GM23338 (cell line): ENCODE results near the gene SIRT7. TPM values are rescaled to one million over a fixed set of nuclear protein-coding genes. Genes with fewer than 3 reads are reported as not detected.
A peak's percentile ranks its signal among the peaks of the same experiment; 100 is the strongest.

ENCODE experiments used
- ATAC-seq: fragments of 200-7000 bp; cut with Tn5 transposase; 3 replicates; pipeline ENCODE4 v1.9.1; 2020
- DNase-seq: peaks from one replicate; pipeline ENCODE4 v3.0.0-alpha.2; 2015; ENCODE audit warnings: low spot score
- H2AFZ ChIP-seq: fragments of 200-600 bp; sonication (generic); 2 replicates; pipeline ENCODE4 v1.8.0; 2016; ENCODE audit warnings: antibody characterized with exemption, mild to moderate bottlenecking, moderate library complexity
- H3F3A ChIP-seq: fragments of 200-600 bp; sonication (generic); replicated peaks from 2 replicates; pipeline ENCODE4 v1.8.0; 2017; ENCODE audit warnings: antibody characterized with exemption, mixed run types, low read depth
- H3K27ac ChIP-seq: fragments of 200-600 bp; sonication (generic); 2 replicates; pipeline ENCODE4 v1.6.1; 2016; ENCODE audit warnings: low read depth
- H3K27me3 ChIP-seq: fragments of 200-600 bp; sonication (generic); 2 replicates; pipeline ENCODE4 v1.8.0; 2016; ENCODE audit warnings: mild to moderate bottlenecking, mixed run types, moderate library complexity; ENCODE audit not compliant: insufficient read depth
- H3K36me3 ChIP-seq: fragments of 200-600 bp; sonication (generic); 2 replicates; pipeline ENCODE4 v1.8.0; 2016; ENCODE audit warnings: mild to moderate bottlenecking; ENCODE audit not compliant: insufficient read depth
- H3K4me1 ChIP-seq: fragments of 200-600 bp; sonication (generic); 2 replicates; pipeline ENCODE4 v1.8.0; 2016; ENCODE audit warnings: mild to moderate bottlenecking, moderate library complexity; ENCODE audit not compliant: insufficient read depth
- H3K4me2 ChIP-seq: fragments of 200-600 bp; sonication (generic); 2 replicates; pipeline ENCODE4 v1.7.1; 2017; ENCODE audit warnings: mixed run types
- H3K4me3 ChIP-seq: fragments of 200-600 bp; sonication (generic); 2 replicates; pipeline ENCODE4 v1.6.1; 2016; ENCODE audit warnings: mixed run types
- H3K79me2 ChIP-seq: fragments of 200-600 bp; sonication (generic); replicated peaks from 2 replicates; pipeline ENCODE4 v1.8.0; 2017; ENCODE audit warnings: mild to moderate bottlenecking; ENCODE audit not compliant: insufficient read depth
- H3K9me2 ChIP-seq: fragments of 200-600 bp; sonication (generic); 2 replicates; pipeline ENCODE4 v1.8.0; 2017; ENCODE audit not compliant: insufficient read depth
- H4K20me1 ChIP-seq: fragments of 200-600 bp; sonication (generic); replicated peaks from 2 replicates; pipeline ENCODE4 v1.8.0; 2017; ENCODE audit warnings: mild to moderate bottlenecking; ENCODE audit not compliant: insufficient read depth
- H3K27ac Mint-ChIP-seq: 2 replicates; pipeline ENCODE4 v1.8.0; 2020; ENCODE audit warnings: inconsistent platforms, mild to moderate bottlenecking, moderate library complexity, mixed read lengths
- H3K27me3 Mint-ChIP-seq: 3 replicates; pipeline ENCODE4 v1.8.0; 2022; ENCODE audit warnings: low read depth, mild to moderate bottlenecking, moderate library complexity, mixed read lengths, inconsistent platforms; ENCODE audit not compliant: insufficient read depth, poor library complexity
- H3K36me3 Mint-ChIP-seq: 3 replicates; pipeline ENCODE4 v1.8.0; 2021; ENCODE audit warnings: low read depth, mild to moderate bottlenecking, inconsistent platforms, moderate library complexity, mixed read lengths
- H3K4me1 Mint-ChIP-seq: 3 replicates; pipeline ENCODE4 v1.8.0; 2020; ENCODE audit warnings: mild to moderate bottlenecking, inconsistent platforms, mixed read lengths
- H3K4me3 Mint-ChIP-seq: 3 replicates; pipeline ENCODE4 v1.8.0; 2021; ENCODE audit warnings: moderate library complexity, mild to moderate bottlenecking, inconsistent platforms, mixed read lengths
- H3K9me3 Mint-ChIP-seq: 3 replicates; pipeline ENCODE4 v1.8.0; 2020; ENCODE audit warnings: moderate library complexity, mild to moderate bottlenecking, inconsistent platforms, mixed read lengths
- CREB1 ChIP-seq: fragments of 250-450 bp; sonication (Bioruptor Pico); IDR thresholded peaks from 2 replicates; pipeline ENCODE4 v1.5.0; 2020; ENCODE audit warnings: low read depth, mild to moderate bottlenecking, moderate library complexity
- CTCF ChIP-seq, 2 experiments: fragments of 200-600 bp in 1 of 2; sonication (generic) in 1 of 2; conservative IDR thresholded peaks; 2 replicates each; pipeline versions ENCODE4 v1.5.1 to v1.6.1; 2016 to 2017; ENCODE audit warnings: antibody characterized with exemption in 2 of 2, low read depth in 2 of 2, mild to moderate bottlenecking in 2 of 2, moderate library complexity in 1 of 2
- ETS1 ChIP-seq: IDR thresholded peaks from 2 replicates; pipeline ENCODE4 v1.6.1; 2016; ENCODE audit warnings: antibody characterized with exemption
- EZH2 ChIP-seq: fragments of 200-600 bp; sonication (generic); IDR thresholded peaks from one replicate; pipeline ENCODE4 v1.8.0; 2017; ENCODE audit warnings: antibody characterized with exemption, mild to moderate bottlenecking, low read depth; ENCODE audit not compliant: unreplicated experiment
- EZH2phosphoT487 ChIP-seq: fragments of 200-600 bp; sonication (generic); IDR thresholded peaks from one replicate; pipeline ENCODE4 v1.8.1; 2018; ENCODE audit warnings: antibody characterized with exemption; ENCODE audit not compliant: unreplicated experiment
- JUNB ChIP-seq: IDR thresholded peaks from one replicate; pipeline ENCODE4 v1.6.1; 2016; ENCODE audit warnings: antibody characterized with exemption; ENCODE audit not compliant: unreplicated experiment
- NANOG ChIP-seq: IDR thresholded peaks from 2 replicates; pipeline ENCODE4 v1.6.1; 2016; ENCODE audit warnings: antibody characterized with exemption, borderline replicate concordance
- POLR2AphosphoS5 ChIP-seq: IDR thresholded peaks from 2 replicates; pipeline ENCODE4 v1.6.1; 2016; ENCODE audit warnings: antibody characterized with exemption, low read depth
- STAT1 ChIP-seq: IDR thresholded peaks from one replicate; pipeline ENCODE4 v1.6.1; 2016; ENCODE audit warnings: antibody characterized with exemption; ENCODE audit not compliant: unreplicated experiment
- ZNF114 ChIP-seq: fragments of 250-450 bp; sonication (Bioruptor Pico); IDR thresholded peaks from 2 replicates; pipeline ENCODE4 v1.5.0; 2020; ENCODE audit warnings: mild to moderate bottlenecking, moderate library complexity
- ZNF331 ChIP-seq: fragments of 250-450 bp; sonication (Bioruptor Pico); IDR thresholded peaks from 2 replicates; pipeline ENCODE4 v1.5.0; 2020; ENCODE audit warnings: low read depth, mild to moderate bottlenecking, moderate library complexity
- polyA plus RNA-seq: library from polyadenylated mRNA; unstranded; fragments of >200 nt; fragmentation: Nextera tagmentation; extraction: Ambion mirVana; gene quantifications from 2 replicates; pipeline ENCODE4 v1.2.1, GENCODE V29; 2016
- total RNA-seq: library from RNA; depleted of rRNA; stranded (reverse); fragments of >200 nt; shearing (Covaris generic); gene quantifications from 2 replicates; pipeline ENCODE4 v1.2.3, GENCODE V29; 2014
- TF ChIP-seq, protein P1 (sequence below): IDR thresholded peaks from one replicate; pipeline ENCODE4 v1.6.1; 2018; ENCODE audit warnings: antibody characterized with exemption; ENCODE audit not compliant: unreplicated experiment
- TF ChIP-seq, protein P2 (sequence below): fragments of 250-450 bp; sonication (Bioruptor Pico); IDR thresholded peaks from 2 replicates; pipeline ENCODE4 v1.5.0; 2020; ENCODE audit warnings: mild to moderate bottlenecking, moderate library complexity

SIRT7 gene
- total and polyA plus RNA-seq, 2 experiments from 2014 or later = 16.3 to 20.8 TPM

DNA sequence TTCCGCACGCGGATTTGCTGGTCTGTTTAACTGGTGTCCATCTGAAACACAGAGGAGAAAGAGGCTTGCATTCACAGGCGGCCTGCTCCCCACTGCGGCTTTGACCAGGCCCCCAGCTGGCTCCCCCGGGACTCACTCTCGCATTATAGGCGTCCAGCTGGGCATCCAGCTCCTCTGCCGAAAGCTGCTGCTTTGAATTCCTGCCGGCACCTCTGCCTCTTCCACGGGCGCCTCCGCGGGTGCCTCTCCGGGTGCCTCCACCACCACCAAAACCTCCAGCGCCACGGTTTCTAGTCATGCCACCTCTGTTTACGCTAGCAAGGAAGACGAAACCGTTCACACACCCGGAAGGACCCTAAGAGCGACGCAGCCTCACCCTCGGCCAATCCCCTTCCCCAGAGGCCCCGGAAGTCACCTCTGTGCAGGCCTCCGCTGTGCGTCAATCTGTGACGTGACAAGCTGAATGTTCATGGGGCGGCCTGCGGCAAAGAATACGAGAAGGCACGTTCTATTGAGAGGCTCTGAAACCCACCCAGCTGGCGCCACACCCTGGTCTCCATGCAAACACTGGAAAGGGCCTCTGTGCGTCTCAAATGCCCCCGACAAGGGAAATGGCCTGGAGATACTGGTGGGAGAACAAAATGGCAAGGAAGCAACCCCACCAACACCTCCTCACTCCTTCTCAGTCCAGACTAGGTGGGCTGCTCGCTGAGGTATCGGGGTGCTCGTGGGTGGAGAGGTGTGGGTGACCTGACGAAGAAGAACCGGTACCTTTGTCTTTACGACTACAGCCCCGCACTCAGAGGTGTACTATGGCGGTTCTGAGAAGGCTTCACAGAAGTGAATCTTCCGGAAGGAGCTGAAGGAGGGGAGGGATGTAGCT lies 29.6 kb downstream of the SIRT7 start:
- H2AFZ ChIP-seq = no peak overlapping the region
- H3K36me3 ChIP-seq = peaks cover 29% of the 10 kb centered on the region
- Mint-ChIP-seq H3K4me1 (peaks cover 4% of the 10 kb centered on the region; the same call in 1 of the 3 replicates), H3K4me3 (peak overlapping the region; percentile 91), H3K27me3 (peaks cover 31% of the 10 kb centered on the region), H3K36me3 (peaks cover 73% of the 10 kb centered on the region), H3K9me3 (no peaks in the 10 kb centered on the region), H3K27ac (no peak overlapping the region; the same call in 1 of the 2 replicates)
- no peak overlapping the region for H3K27ac ChIP-seq
- H3K9me2 ChIP-seq = no peaks in the 10 kb centered on the region
- H3K4me1 ChIP-seq = peaks cover 8% of the 10 kb centered on the region; the same call in 1 of the 2 replicates
- no peak overlapping the region for H3K4me3 ChIP-seq
- peaks cover 24% of the 10 kb centered on the region for H3F3A ChIP-seq
- TF ChIP-seq ZNF114 (no peak), POLR2AphosphoS5 (no peak), CTCF (conservative IDR thresholded peaks at IDR 0.05; ENCODE audit: low read depth in 2 of 2) (no peak), EZH2 (no peak), NANOG (no peak), ZNF331 (CRISPR knock-in tag) (no peak), STAT1 (no peak), JUNB (no peak), EZH2phosphoT487 (no peak), CREB1 (CRISPR knock-in tag) (no peak), ETS1 (no peak)
- TF ChIP-seq, protein P1, sequence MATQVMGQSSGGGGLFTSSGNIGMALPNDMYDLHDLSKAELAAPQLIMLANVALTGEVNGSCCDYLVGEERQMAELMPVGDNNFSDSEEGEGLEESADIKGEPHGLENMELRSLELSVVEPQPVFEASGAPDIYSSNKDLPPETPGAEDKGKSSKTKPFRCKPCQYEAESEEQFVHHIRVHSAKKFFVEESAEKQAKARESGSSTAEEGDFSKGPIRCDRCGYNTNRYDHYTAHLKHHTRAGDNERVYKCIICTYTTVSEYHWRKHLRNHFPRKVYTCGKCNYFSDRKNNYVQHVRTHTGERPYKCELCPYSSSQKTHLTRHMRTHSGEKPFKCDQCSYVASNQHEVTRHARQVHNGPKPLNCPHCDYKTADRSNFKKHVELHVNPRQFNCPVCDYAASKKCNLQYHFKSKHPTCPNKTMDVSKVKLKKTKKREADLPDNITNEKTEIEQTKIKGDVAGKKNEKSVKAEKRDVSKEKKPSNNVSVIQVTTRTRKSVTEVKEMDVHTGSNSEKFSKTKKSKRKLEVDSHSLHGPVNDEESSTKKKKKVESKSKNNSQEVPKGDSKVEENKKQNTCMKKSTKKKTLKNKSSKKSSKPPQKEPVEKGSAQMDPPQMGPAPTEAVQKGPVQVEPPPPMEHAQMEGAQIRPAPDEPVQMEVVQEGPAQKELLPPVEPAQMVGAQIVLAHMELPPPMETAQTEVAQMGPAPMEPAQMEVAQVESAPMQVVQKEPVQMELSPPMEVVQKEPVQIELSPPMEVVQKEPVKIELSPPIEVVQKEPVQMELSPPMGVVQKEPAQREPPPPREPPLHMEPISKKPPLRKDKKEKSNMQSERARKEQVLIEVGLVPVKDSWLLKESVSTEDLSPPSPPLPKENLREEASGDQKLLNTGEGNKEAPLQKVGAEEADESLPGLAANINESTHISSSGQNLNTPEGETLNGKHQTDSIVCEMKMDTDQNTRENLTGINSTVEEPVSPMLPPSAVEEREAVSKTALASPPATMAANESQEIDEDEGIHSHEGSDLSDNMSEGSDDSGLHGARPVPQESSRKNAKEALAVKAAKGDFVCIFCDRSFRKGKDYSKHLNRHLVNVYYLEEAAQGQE = no peak
- TF ChIP-seq, protein P2, sequence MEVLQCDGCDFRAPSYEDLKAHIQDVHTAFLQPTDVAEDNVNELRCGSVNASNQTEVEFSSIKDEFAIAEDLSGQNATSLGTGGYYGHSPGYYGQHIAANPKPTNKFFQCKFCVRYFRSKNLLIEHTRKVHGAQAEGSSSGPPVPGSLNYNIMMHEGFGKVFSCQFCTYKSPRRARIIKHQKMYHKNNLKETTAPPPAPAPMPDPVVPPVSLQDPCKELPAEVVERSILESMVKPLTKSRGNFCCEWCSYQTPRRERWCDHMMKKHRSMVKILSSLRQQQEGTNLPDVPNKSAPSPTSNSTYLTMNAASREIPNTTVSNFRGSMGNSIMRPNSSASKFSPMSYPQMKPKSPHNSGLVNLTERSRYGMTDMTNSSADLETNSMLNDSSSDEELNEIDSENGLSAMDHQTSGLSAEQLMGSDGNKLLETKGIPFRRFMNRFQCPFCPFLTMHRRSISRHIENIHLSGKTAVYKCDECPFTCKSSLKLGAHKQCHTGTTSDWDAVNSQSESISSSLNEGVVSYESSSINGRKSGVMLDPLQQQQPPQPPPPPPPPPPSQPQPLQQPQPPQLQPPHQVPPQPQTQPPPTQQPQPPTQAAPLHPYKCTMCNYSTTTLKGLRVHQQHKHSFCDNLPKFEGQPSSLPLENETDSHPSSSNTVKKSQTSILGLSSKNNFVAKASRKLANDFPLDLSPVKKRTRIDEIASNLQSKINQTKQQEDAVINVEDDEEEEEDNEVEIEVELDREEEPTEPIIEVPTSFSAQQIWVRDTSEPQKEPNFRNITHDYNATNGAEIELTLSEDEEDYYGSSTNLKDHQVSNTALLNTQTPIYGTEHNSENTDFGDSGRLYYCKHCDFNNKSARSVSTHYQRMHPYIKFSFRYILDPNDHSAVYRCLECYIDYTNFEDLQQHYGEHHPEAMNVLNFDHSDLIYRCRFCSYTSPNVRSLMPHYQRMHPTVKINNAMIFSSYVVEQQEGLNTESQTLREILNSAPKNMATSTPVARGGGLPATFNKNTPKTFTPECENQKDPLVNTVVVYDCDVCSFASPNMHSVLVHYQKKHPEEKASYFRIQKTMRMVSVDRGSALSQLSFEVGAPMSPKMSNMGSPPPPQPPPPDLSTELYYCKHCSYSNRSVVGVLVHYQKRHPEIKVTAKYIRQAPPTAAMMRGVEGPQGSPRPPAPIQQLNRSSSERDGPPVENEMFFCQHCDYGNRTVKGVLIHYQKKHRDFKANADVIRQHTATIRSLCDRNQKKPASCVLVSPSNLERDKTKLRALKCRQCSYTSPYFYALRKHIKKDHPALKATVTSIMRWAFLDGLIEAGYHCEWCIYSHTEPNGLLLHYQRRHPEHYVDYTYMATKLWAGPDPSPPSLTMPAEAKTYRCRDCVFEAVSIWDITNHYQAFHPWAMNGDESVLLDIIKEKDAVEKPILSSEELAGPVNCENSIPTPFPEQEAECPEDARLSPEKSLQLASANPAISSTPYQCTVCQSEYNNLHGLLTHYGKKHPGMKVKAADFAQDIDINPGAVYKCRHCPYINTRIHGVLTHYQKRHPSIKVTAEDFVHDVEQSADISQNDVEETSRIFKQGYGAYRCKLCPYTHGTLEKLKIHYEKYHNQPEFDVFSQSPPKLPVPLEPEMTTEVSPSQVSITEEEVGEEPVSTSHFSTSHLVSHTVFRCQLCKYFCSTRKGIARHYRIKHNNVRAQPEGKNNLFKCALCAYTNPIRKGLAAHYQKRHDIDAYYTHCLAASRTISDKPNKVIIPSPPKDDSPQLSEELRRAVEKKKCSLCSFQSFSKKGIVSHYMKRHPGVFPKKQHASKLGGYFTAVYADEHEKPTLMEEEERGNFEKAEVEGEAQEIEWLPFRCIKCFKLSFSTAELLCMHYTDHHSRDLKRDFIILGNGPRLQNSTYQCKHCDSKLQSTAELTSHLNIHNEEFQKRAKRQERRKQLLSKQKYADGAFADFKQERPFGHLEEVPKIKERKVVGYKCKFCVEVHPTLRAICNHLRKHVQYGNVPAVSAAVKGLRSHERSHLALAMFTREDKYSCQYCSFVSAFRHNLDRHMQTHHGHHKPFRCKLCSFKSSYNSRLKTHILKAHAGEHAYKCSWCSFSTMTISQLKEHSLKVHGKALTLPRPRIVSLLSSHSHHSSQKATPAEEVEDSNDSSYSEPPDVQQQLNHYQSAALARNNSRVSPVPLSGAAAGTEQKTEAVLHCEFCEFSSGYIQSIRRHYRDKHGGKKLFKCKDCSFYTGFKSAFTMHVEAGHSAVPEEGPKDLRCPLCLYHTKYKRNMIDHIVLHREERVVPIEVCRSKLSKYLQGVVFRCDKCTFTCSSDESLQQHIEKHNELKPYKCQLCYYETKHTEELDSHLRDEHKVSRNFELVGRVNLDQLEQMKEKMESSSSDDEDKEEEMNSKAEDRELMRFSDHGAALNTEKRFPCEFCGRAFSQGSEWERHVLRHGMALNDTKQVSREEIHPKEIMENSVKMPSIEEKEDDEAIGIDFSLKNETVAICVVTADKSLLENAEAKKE (CRISPR knock-in tag) = no peak
- DNase-seq = no peak
- H3K79me2 ChIP-seq = peaks cover 54% of the 10 kb centered on the region
- no peak for ATAC-seq
- peaks cover 14% of the 10 kb centered on the region; the same call in 1 of the 2 replicates for H4K20me1 ChIP-seq
- H3K27me3 ChIP-seq = no peaks in the 10 kb centered on the region
- no peak overlapping the region for H3K4me2 ChIP-seq
